ENCODE results near the gene TVP23C.

Gene TVP23C

GRCh38 chr17:15513058-15513791 lies 50.1 kb downstream of the TVP23C start:
- H3K4me3 ChIP-seq (ENCODE audit: low read depth, low read length) = no peak overlapping the region
- DNase-seq (ENCODE audit: low read depth) = no peak
- TF ChIP-seq, protein P1, sequence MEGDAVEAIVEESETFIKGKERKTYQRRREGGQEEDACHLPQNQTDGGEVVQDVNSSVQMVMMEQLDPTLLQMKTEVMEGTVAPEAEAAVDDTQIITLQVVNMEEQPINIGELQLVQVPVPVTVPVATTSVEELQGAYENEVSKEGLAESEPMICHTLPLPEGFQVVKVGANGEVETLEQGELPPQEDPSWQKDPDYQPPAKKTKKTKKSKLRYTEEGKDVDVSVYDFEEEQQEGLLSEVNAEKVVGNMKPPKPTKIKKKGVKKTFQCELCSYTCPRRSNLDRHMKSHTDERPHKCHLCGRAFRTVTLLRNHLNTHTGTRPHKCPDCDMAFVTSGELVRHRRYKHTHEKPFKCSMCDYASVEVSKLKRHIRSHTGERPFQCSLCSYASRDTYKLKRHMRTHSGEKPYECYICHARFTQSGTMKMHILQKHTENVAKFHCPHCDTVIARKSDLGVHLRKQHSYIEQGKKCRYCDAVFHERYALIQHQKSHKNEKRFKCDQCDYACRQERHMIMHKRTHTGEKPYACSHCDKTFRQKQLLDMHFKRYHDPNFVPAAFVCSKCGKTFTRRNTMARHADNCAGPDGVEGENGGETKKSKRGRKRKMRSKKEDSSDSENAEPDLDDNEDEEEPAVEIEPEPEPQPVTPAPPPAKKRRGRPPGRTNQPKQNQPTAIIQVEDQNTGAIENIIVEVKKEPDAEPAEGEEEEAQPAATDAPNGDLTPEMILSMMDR (IDR thresholded peaks at IDR 0.05; ENCODE audit: low read depth, low read length, missing control alignments) = no peak

- no peak overlapping the region for H3K4me3 ChIP-seq (ENCODE audit: low read depth, low read length)
- TF ChIP-seq, protein P1 (IDR thresholded peaks at IDR 0.05; ENCODE audit: low read depth, low read length, missing control alignments) = no peak
- DNase-seq (ENCODE audit: low read depth) = no peak
Measured at GRCh38 chr17:15512071-15512709, 51.1 kb downstream of the TVP23C start.

- TF ChIP-seq, protein P1 (IDR thresholded peaks at IDR 0.05; ENCODE audit: low read depth, low read length, missing control alignments) = no peak
- no peak overlapping the region for H3K4me3 ChIP-seq (ENCODE audit: low read depth, low read length)
- no peak for DNase-seq (ENCODE audit: low read depth)
Measured at GRCh38 chr17:15511142-15511541, 52.1 kb downstream of the TVP23C start.

DNA sequence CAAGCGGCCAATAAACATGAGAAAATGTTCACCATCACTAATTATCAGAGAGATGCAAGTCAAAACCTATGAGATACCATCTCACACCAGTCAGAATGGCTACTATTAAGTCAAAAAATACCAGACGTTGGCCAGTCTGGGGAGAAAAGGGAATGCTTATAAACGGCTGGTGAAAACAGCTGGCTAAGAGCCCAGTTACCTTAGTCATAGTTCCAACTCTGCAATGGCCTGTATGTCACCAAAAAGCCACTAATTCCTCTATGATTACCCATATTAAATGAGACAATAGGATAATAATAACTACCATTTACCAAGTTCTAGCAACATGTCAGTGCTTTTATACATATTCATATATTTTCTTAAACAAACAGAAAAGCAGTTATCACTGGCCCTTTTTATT lies 52.9 kb downstream of the TVP23C start:
- TF ChIP-seq, protein P1 (IDR thresholded peaks at IDR 0.05; ENCODE audit: low read depth, low read length, missing control alignments) = no peak
- DNase-seq (ENCODE audit: low read depth) = no peak
- no peak overlapping the region for H3K4me3 ChIP-seq (ENCODE audit: low read depth, low read length)

GRCh38 chr17:15509095-15509494 lies 54.2 kb downstream of the TVP23C start:
- H3K4me3 ChIP-seq (ENCODE audit: low read depth, low read length) = no peak overlapping the region
- no peak for DNase-seq (ENCODE audit: low read depth)
- TF ChIP-seq, protein P1 (IDR thresholded peaks at IDR 0.05; ENCODE audit: low read depth, low read length, missing control alignments) = no peak

- TF ChIP-seq, protein P1 (IDR thresholded peaks at IDR 0.05; ENCODE audit: low read depth, low read length, missing control alignments) = no peak
- no peak for DNase-seq (ENCODE audit: low read depth)
Measured at GRCh38 chr17:15508466-15508865, 54.8 kb downstream of the TVP23C start.

More at GRCh38 chr17:15508466-15508865, 54.8 kb downstream of the TVP23C start:
- H3K4me3 ChIP-seq (ENCODE audit: low read depth, low read length) = no peak overlapping the region

Measured in GM12864 (cell line).